Measurements from ENCODE around the gene HOMER3.
A peak's percentile ranks its signal among the peaks of the same experiment; 100 is the strongest.
"Not testable (repeated sequence)": the region's sequence is repeated elsewhere in the genome, so short reads cannot be mapped to it uniquely, and the experiment has no call there.

Gene HOMER3

GRCh38 chr19:18967358-18968146, 26.5 kb upstream of the HOMER3 start:
- DNase-seq (ENCODE audit: low read depth, low spot score): no peak
- no peak overlapping the region for H3K9ac ChIP-seq (ENCODE audit: insufficient read length, low read depth)
- H3K4me3 ChIP-seq (ENCODE audit: insufficient read length, low read depth): no peak overlapping the region
- no peaks in the 10 kb centered on the region for H3K4me1 ChIP-seq (ENCODE audit: insufficient read depth, insufficient read length)
- no peaks in the 10 kb centered on the region for H3K27me3 ChIP-seq (ENCODE audit: insufficient read depth, insufficient read length)
- TF ChIP-seq SUZ12 (IDR thresholded peaks at IDR 0.05; ENCODE audit: extremely low read depth, insufficient read depth, insufficient read length) (no peak), ZNF274 (IDR thresholded peaks at IDR 0.05; ENCODE audit: low read depth, low read length) (no peak), YY1 (IDR thresholded peaks at IDR 0.05; ENCODE audit: insufficient read depth, insufficient read length) (no peak)
- H3K36me3 ChIP-seq (ENCODE audit: insufficient read depth, insufficient read length, low read length): no peaks in the 10 kb centered on the region
- H3K9me3 ChIP-seq (ENCODE audit: insufficient read depth, low read length): peaks cover 10% of the 10 kb centered on the region; the same call in 1 of the 2 replicates

- Histone ChIP-seq H3K4me1 (ENCODE audit: insufficient read depth, insufficient read length) (peaks cover 4% of the 10 kb centered on the region), H3K9me3 (ENCODE audit: insufficient read depth, low read length) (peaks cover 10% of the 10 kb centered on the region; the same call in 1 of the 2 replicates), H3K4me3 (ENCODE audit: insufficient read length, low read depth) (no peak overlapping the region), H3K36me3 (ENCODE audit: insufficient read depth, insufficient read length, low read length) (no peaks in the 10 kb centered on the region), H3K9ac (ENCODE audit: insufficient read length, low read depth) (peak overlapping the region; percentile 2), H3K27me3 (ENCODE audit: insufficient read depth, insufficient read length) (no peaks in the 10 kb centered on the region)
- TF ChIP-seq YY1 (IDR thresholded peaks at IDR 0.05; ENCODE audit: insufficient read depth, insufficient read length): no peak
- TF ChIP-seq SUZ12 (IDR thresholded peaks at IDR 0.05; ENCODE audit: extremely low read depth, insufficient read depth, insufficient read length): no peak
- no peak for TF ChIP-seq ZNF274 (IDR thresholded peaks at IDR 0.05; ENCODE audit: low read depth, low read length)
- no peak for DNase-seq (ENCODE audit: low read depth, low spot score)
These were observed 25.3 kb upstream of the HOMER3 start for GRCh38 chr19:18966307-18966706.

GRCh38 chr19:18964121-18964520, 23.1 kb upstream of the HOMER3 start:
- Histone ChIP-seq H3K9ac (ENCODE audit: insufficient read length, low read depth) (no peak overlapping the region), H3K36me3 (ENCODE audit: insufficient read depth, insufficient read length, low read length) (no peaks in the 10 kb centered on the region), H3K27me3 (ENCODE audit: insufficient read depth, insufficient read length) (no peaks in the 10 kb centered on the region), H3K4me1 (ENCODE audit: insufficient read depth, insufficient read length) (peaks cover 4% of the 10 kb centered on the region), H3K9me3 (ENCODE audit: insufficient read depth, low read length) (peaks cover 10% of the 10 kb centered on the region; the same call in 1 of the 2 replicates), H3K4me3 (ENCODE audit: insufficient read length, low read depth) (no peak overlapping the region)
- DNase-seq (ENCODE audit: low read depth, low spot score): no peak
- no peak for TF ChIP-seq YY1 (IDR thresholded peaks at IDR 0.05; ENCODE audit: insufficient read depth, insufficient read length)
- TF ChIP-seq SUZ12 (IDR thresholded peaks at IDR 0.05; ENCODE audit: extremely low read depth, insufficient read depth, insufficient read length): no peak
- TF ChIP-seq ZNF274 (IDR thresholded peaks at IDR 0.05; ENCODE audit: low read depth, low read length): no peak

GRCh38 chr19:18961767-18962620, 21.0 kb upstream of the HOMER3 start:
- Histone ChIP-seq H3K9ac (ENCODE audit: insufficient read length, low read depth) (no peak overlapping the region), H3K36me3 (ENCODE audit: insufficient read depth, insufficient read length, low read length) (no peaks in the 10 kb centered on the region), H3K27me3 (ENCODE audit: insufficient read depth, insufficient read length) (no peaks in the 10 kb centered on the region), H3K9me3 (ENCODE audit: insufficient read depth, low read length) (no peaks in the 10 kb centered on the region), H3K4me1 (ENCODE audit: insufficient read depth, insufficient read length) (peaks cover 4% of the 10 kb centered on the region), H3K4me3 (ENCODE audit: insufficient read length, low read depth) (no peak overlapping the region)
- DNase-seq (ENCODE audit: low read depth, low spot score): no peak
- TF ChIP-seq SUZ12 (IDR thresholded peaks at IDR 0.05; ENCODE audit: extremely low read depth, insufficient read depth, insufficient read length) (no peak), ZNF274 (IDR thresholded peaks at IDR 0.05; ENCODE audit: low read depth, low read length) (no peak), YY1 (IDR thresholded peaks at IDR 0.05; ENCODE audit: insufficient read depth, insufficient read length) (no peak)

GRCh38 chr19:18960370-18960769, 19.4 kb upstream of the HOMER3 start:
- no peak for DNase-seq (ENCODE audit: low read depth, low spot score)
- no peaks in the 10 kb centered on the region for H3K27me3 ChIP-seq (ENCODE audit: insufficient read depth, insufficient read length)
- TF ChIP-seq YY1 (IDR thresholded peaks at IDR 0.05; ENCODE audit: insufficient read depth, insufficient read length) (no peak), ZNF274 (IDR thresholded peaks at IDR 0.05; ENCODE audit: low read depth, low read length) (no peak), SUZ12 (IDR thresholded peaks at IDR 0.05; ENCODE audit: extremely low read depth, insufficient read depth, insufficient read length) (no peak)
- no peaks in the 10 kb centered on the region for H3K36me3 ChIP-seq (ENCODE audit: insufficient read depth, insufficient read length, low read length)
- H3K4me3 ChIP-seq (ENCODE audit: insufficient read length, low read depth): no peak overlapping the region
- H3K9ac ChIP-seq (ENCODE audit: insufficient read length, low read depth): no peak overlapping the region
- peaks cover 4% of the 10 kb centered on the region for H3K4me1 ChIP-seq (ENCODE audit: insufficient read depth, insufficient read length)
- H3K9me3 ChIP-seq (ENCODE audit: insufficient read depth, low read length): no peaks in the 10 kb centered on the region

GRCh38 chr19:18955042-18955441, 14.0 kb upstream of the HOMER3 start:
- Histone ChIP-seq H3K4me1 (ENCODE audit: insufficient read depth, insufficient read length) (peaks cover 6% of the 10 kb centered on the region), H3K4me3 (ENCODE audit: insufficient read length, low read depth) (no peak overlapping the region), H3K9ac (ENCODE audit: insufficient read length, low read depth) (no peak overlapping the region), H3K27me3 (ENCODE audit: insufficient read depth, insufficient read length) (no peaks in the 10 kb centered on the region), H3K36me3 (ENCODE audit: insufficient read depth, insufficient read length, low read length) (no peaks in the 10 kb centered on the region), H3K9me3 (ENCODE audit: insufficient read depth, low read length) (no peaks in the 10 kb centered on the region)
- TF ChIP-seq YY1 (IDR thresholded peaks at IDR 0.05; ENCODE audit: insufficient read depth, insufficient read length): no peak
- no peak for TF ChIP-seq ZNF274 (IDR thresholded peaks at IDR 0.05; ENCODE audit: low read depth, low read length)
- TF ChIP-seq SUZ12 (IDR thresholded peaks at IDR 0.05; ENCODE audit: extremely low read depth, insufficient read depth, insufficient read length): no peak
- no peak for DNase-seq (ENCODE audit: low read depth, low spot score)

GRCh38 chr19:18954094-18954493, 13.1 kb upstream of the HOMER3 start:
- Histone ChIP-seq H3K36me3 (ENCODE audit: insufficient read depth, insufficient read length, low read length) (no peaks in the 10 kb centered on the region), H3K4me3 (ENCODE audit: insufficient read length, low read depth) (no peak overlapping the region), H3K9ac (ENCODE audit: insufficient read length, low read depth) (no peak overlapping the region), H3K4me1 (ENCODE audit: insufficient read depth, insufficient read length) (peaks cover 6% of the 10 kb centered on the region), H3K9me3 (ENCODE audit: insufficient read depth, low read length) (no peaks in the 10 kb centered on the region), H3K27me3 (ENCODE audit: insufficient read depth, insufficient read length) (no peaks in the 10 kb centered on the region)
- no peak for TF ChIP-seq YY1 (IDR thresholded peaks at IDR 0.05; ENCODE audit: insufficient read depth, insufficient read length)
- no peak for DNase-seq (ENCODE audit: low read depth, low spot score)

GRCh38 chr19:18952364-18953003, 11.5 kb upstream of the HOMER3 start:
- not testable (repeated sequence) for H3K4me3 ChIP-seq (ENCODE audit: insufficient read length, low read depth); DNase-seq (ENCODE audit: low read depth, low spot score); H3K9ac ChIP-seq (ENCODE audit: insufficient read length, low read depth); H3K27me3 ChIP-seq (ENCODE audit: insufficient read depth, insufficient read length); H3K9me3 ChIP-seq (ENCODE audit: insufficient read depth, low read length); H3K36me3 ChIP-seq (ENCODE audit: insufficient read depth, insufficient read length, low read length)
- peaks cover 13% of the 10 kb centered on the region for H3K4me1 ChIP-seq (ENCODE audit: insufficient read depth, insufficient read length)
